ENCODE data around the gene CAPN12. TPM values are rescaled to one million over a fixed set of nuclear protein-coding genes. Genes with fewer than 3 reads are reported as not detected.
A peak's percentile ranks its signal among the peaks of the same experiment; 100 is the strongest.

CAPN12 gene
- total RNA-seq, 1 donor from 2014 or later = not detected

GRCh38 chr19:38709119-38709518 lies 35.2 kb downstream of the CAPN12 start:
- no peaks in the 10 kb centered on the region for H3K27me3 ChIP-seq
- H3K4me1 ChIP-seq = peaks cover 41 to 78% of the 10 kb centered on the region in 2 donors
- peak overlapping the region; percentile 79 for H3K27ac ChIP-seq
- no peaks in the 10 kb centered on the region for H3K9me3 ChIP-seq
- TF ChIP-seq CTCF (IDR thresholded peaks at IDR 0.05) = no peak
- peaks cover 92 to 100% of the 10 kb centered on the region in 2 donors for H3K36me3 ChIP-seq
- no peak overlapping the region for H3K4me3 ChIP-seq
- intact Hi-C loops (cut with DNase I) = no loop called here
- DNase-seq (ENCODE audit: low spot score in 2 of 2) = no peak

GRCh38 chr19:38708413-38709024 lies 35.8 kb downstream of the CAPN12 start:
- intact Hi-C loops (cut with DNase I) = no loop called here
- H3K9me3 ChIP-seq = no peaks in the 10 kb centered on the region
- TF ChIP-seq CTCF (IDR thresholded peaks at IDR 0.05) = no peak
- peaks cover 36 to 73% of the 10 kb centered on the region in 2 donors for H3K4me1 ChIP-seq
- no peaks in the 10 kb centered on the region for H3K27me3 ChIP-seq
- H3K4me3 ChIP-seq = no peak overlapping the region
- no peak for DNase-seq (ENCODE audit: low spot score in 2 of 2)
- peaks cover 92 to 100% of the 10 kb centered on the region in 2 donors for H3K36me3 ChIP-seq
- H3K27ac ChIP-seq = peak overlapping the region; percentile 79

GRCh38 chr19:38707512-38708114 lies 36.7 kb downstream of the CAPN12 start:
- Histone ChIP-seq H3K9me3 (no peaks in the 10 kb centered on the region), H3K4me1 (peaks cover 34 to 71% of the 10 kb centered on the region in 2 donors), H3K27ac (peak overlapping the region; percentile 79), H3K27me3 (no peaks in the 10 kb centered on the region), H3K4me3 (no peak overlapping the region), H3K36me3 (peaks cover 92 to 100% of the 10 kb centered on the region in 2 donors)
- intact Hi-C loops (cut with DNase I) = no loop called here
- TF ChIP-seq CTCF (IDR thresholded peaks at IDR 0.05) = no peak
- DNase-seq (ENCODE audit: low spot score in 2 of 2) = no peak

- peak overlapping the region; percentile 79 for H3K27ac ChIP-seq
- intact Hi-C loops (cut with DNase I) = no loop called here
- no peaks in the 10 kb centered on the region for H3K9me3 ChIP-seq
- no peaks in the 10 kb centered on the region for H3K27me3 ChIP-seq
- peaks cover 34 to 71% of the 10 kb centered on the region in 2 donors for H3K4me1 ChIP-seq
- no peak for TF ChIP-seq CTCF (IDR thresholded peaks at IDR 0.05)
- no peak for DNase-seq (ENCODE audit: low spot score in 2 of 2)
- H3K4me3 ChIP-seq = no peak overlapping the region
- peaks cover 96 to 100% of the 10 kb centered on the region in 2 donors for H3K36me3 ChIP-seq
Measured at GRCh38 chr19:38706792-38707511, 37.3 kb downstream of the CAPN12 start.

GRCh38 chr19:38705197-38706019 lies 38.9 kb downstream of the CAPN12 start:
- DNase-seq (ENCODE audit: low spot score in 2 of 2) = no peak
- Histone ChIP-seq H3K9me3 (no peaks in the 10 kb centered on the region), H3K4me3 (no peak overlapping the region), H3K36me3 (peaks cover 93 to 97% of the 10 kb centered on the region in 2 donors), H3K4me1 (peaks cover 34 to 71% of the 10 kb centered on the region in 2 donors), H3K27ac (peak overlapping the region; percentile 79), H3K27me3 (no peaks in the 10 kb centered on the region)
- intact Hi-C loops (cut with DNase I) = no loop called here
- TF ChIP-seq CTCF (IDR thresholded peaks at IDR 0.05) = no peak

All from ascending aorta (tissue), 2 donors.